OCI-M2 (cell line): ENCODE data around the gene FCHO1.
"Not testable (repeated sequence)": the region's sequence is repeated elsewhere in the genome, so short reads cannot be mapped to it uniquely, and the experiment has no call there.

Source experiments
- DNase-seq: peaks from one replicate; lab custom pipeline; 2025; ENCODE audit not compliant: unreplicated experiment; lab: John Stamatoyannopoulos, UW

The FCHO1 gene

GRCh38 chr19:17762505-17763229 is 11.4 kb downstream of the FCHO1 start:
- no peak for DNase-seq

GRCh38 chr19:17764348-17764747 is 13.1 kb downstream of the FCHO1 start:
- DNase-seq: no peak

GRCh38 chr19:17765069-17765618 is 13.9 kb downstream of the FCHO1 start:
- no peak for DNase-seq

- DNase-seq: peak; percentile 50
Observed at GRCh38 chr19:17766543-17767131, 15.4 kb downstream of the FCHO1 start.

GRCh38 chr19:17767559-17767958 is 16.3 kb downstream of the FCHO1 start:
- DNase-seq: no peak

GRCh38 chr19:17770613-17771012 is 19.3 kb downstream of the FCHO1 start:
- no peak for DNase-seq

GRCh38 chr19:17772172-17772571 is 20.9 kb downstream of the FCHO1 start:
- DNase-seq: no peak

GRCh38 chr19:17775245-17775927 is 24.1 kb downstream of the FCHO1 start:
- no peak for DNase-seq

GRCh38 chr19:17775991-17776803 is 24.9 kb downstream of the FCHO1 start:
- DNase-seq: no peak

- not testable (repeated sequence) for DNase-seq
Observed at GRCh38 chr19:17777840-17778239, 26.6 kb downstream of the FCHO1 start.

GRCh38 chr19:17778251-17778967 is 27.1 kb downstream of the FCHO1 start:
- DNase-seq: no peak

- no peak for DNase-seq
Observed at GRCh38 chr19:17778968-17779929, 28.0 kb downstream of the FCHO1 start.

GRCh38 chr19:17780781-17781180 is 29.5 kb downstream of the FCHO1 start:
- DNase-seq: no peak

GRCh38 chr19:17783721-17784120 is 32.4 kb downstream of the FCHO1 start:
- not testable (repeated sequence) for DNase-seq

GRCh38 chr19:17784201-17785008 is 33.1 kb downstream of the FCHO1 start:
- DNase-seq: peak; percentile 67

- no peak for DNase-seq
Observed at GRCh38 chr19:17787274-17787913, 36.1 kb downstream of the FCHO1 start.

- DNase-seq: no peak
Observed at GRCh38 chr19:17788632-17789031, 37.4 kb downstream of the FCHO1 start.
